Type B pancreatic cell (in vitro differentiated cells): ENCODE results near the gene LANCL2. TPM values are rescaled to one million over a fixed set of nuclear protein-coding genes. Genes with fewer than 3 reads are reported as not detected.
A peak's percentile ranks its signal among the peaks of the same experiment; 100 is the strongest.
"Not testable (repeated sequence)": the region's sequence is repeated elsewhere in the genome, so short reads cannot be mapped to it uniquely, and the experiment has no call there.

ENCODE experiments used
- DNase-seq: peaks from one replicate; pipeline ENCODE4 v3.0.0; 2021; ENCODE audit warnings: mixed read lengths; ENCODE audit not compliant: unreplicated experiment; ENCODE audit errors: extremely low spot score
- H3K27ac Mint-ChIP-seq: 2 replicates; pipeline ENCODE4 v1.8.0; 2021; ENCODE audit warnings: mild to moderate bottlenecking, mixed read lengths
- H3K27me3 Mint-ChIP-seq: 2 replicates; pipeline ENCODE4 v1.8.0; 2021; ENCODE audit warnings: mixed read lengths
- H3K36me3 Mint-ChIP-seq: 2 replicates; pipeline ENCODE4 v1.8.0; 2021; ENCODE audit warnings: mixed read lengths
- H3K4me1 Mint-ChIP-seq: one replicate; pipeline ENCODE4 v1.8.0; 2021; ENCODE audit warnings: mixed read lengths; ENCODE audit not compliant: unreplicated experiment
- H3K4me3 Mint-ChIP-seq: 2 replicates; pipeline ENCODE4 v1.8.0; 2021; ENCODE audit warnings: mild to moderate bottlenecking, mixed read lengths
- H3K9me3 Mint-ChIP-seq: 2 replicates; pipeline ENCODE4 v1.8.0; 2021; ENCODE audit warnings: mixed read lengths
- CTCF ChIP-seq: fragments of 200-600 bp; sonication (generic); conservative IDR thresholded peaks from 2 replicates; pipeline ENCODE4 v1.5.0; 2021; ENCODE audit warnings: antibody characterized with exemption, mild to moderate bottlenecking
- total RNA-seq: library from RNA; stranded (reverse); gene quantifications from 2 replicates; pipeline ENCODE4 v1.2.1, GENCODE V29; 2021; ENCODE audit warnings: low replicate concordance

Gene LANCL2
- total RNA-seq, 1 donor from 2014 or later = 14.2 TPM

GRCh38 chr7:55350281-55350680, 14.9 kb upstream of the LANCL2 start:
- Mint-ChIP-seq H3K9me3 (no peaks in the 10 kb centered on the region), H3K27me3 (peaks cover 6% of the 10 kb centered on the region), H3K4me3 (no peak overlapping the region), H3K36me3 (no peaks in the 10 kb centered on the region), H3K27ac (no peak overlapping the region), H3K4me1 (no peaks in the 10 kb centered on the region)
- TF ChIP-seq CTCF = no peak
- DNase-seq = no peak

DNA sequence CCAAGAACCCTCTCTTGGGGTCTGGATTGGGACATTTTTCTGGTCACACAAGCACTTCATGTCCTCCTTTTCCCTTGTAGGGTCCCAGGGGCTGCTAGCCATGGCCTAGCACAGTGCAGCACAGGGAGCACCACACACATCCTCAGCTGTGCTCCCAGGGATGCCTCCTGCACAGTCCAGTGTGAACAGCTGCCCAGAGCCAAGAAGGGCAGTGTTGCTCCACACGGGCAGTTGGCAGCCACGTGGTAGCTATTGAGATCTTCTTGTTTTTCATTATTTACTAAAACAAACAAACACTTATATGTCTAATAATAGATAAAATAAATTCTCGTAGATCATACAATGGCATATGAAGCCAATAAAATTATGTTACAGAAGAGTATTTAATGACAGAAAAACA, 13.9 kb upstream of the LANCL2 start:
- TF ChIP-seq CTCF = no peak
- H3K4me1 Mint-ChIP-seq = no peaks in the 10 kb centered on the region
- no peaks in the 10 kb centered on the region for H3K9me3 Mint-ChIP-seq
- peaks cover 6% of the 10 kb centered on the region for H3K27me3 Mint-ChIP-seq
- no peaks in the 10 kb centered on the region for H3K36me3 Mint-ChIP-seq
- no peak overlapping the region for H3K4me3 Mint-ChIP-seq
- no peak overlapping the region for H3K27ac Mint-ChIP-seq
- DNase-seq = no peak

DNA sequence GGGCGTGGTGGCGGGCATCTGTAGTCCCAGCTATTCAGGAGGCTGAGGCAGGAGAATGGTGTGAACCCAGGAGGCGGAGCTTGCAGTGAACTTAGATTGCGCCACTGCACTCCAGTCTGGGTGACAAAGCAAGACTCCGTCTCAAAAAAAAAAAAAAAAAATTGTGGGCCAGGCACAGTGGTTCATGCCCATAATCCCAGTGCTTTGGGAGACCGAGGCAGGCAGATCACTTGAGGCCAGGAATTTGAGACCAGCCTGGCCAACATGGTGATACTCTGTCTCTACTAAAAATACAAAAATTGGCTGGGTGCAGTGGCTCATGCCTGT, 12.2 kb upstream of the LANCL2 start:
- not testable (repeated sequence) for H3K27me3 Mint-ChIP-seq, DNase-seq, H3K27ac Mint-ChIP-seq, H3K4me3 Mint-ChIP-seq, H3K36me3 Mint-ChIP-seq, H3K4me1 Mint-ChIP-seq, H3K9me3 Mint-ChIP-seq

DNA sequence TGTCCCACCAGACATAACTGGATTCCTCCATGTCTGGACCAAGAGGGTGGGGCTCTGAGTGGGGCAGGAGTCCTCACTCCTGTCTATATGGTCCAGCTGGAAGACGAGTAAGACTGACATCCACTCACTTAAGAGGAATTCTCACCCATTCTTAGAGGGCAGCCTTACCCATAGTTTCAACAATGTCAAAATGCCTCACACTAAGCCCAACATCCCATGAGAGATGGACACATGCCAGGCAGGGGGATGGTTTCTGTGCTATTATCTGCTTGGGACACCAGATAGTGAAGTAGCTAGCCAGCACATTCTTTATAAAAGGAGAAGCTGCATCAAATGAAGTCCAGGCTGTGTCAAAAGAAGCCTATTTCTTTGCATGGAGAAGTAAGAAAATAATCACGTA, 4.7 kb upstream of the LANCL2 start:
- peaks cover 7% of the 10 kb centered on the region for H3K4me1 Mint-ChIP-seq
- H3K4me3 Mint-ChIP-seq = no peak overlapping the region
- TF ChIP-seq CTCF = no peak
- H3K9me3 Mint-ChIP-seq = no peaks in the 10 kb centered on the region
- H3K27me3 Mint-ChIP-seq = peaks cover 12% of the 10 kb centered on the region
- DNase-seq = no peak
- no peak overlapping the region for H3K27ac Mint-ChIP-seq
- H3K36me3 Mint-ChIP-seq = no peaks in the 10 kb centered on the region

GRCh38 chr7:55361560-55361959, 3.6 kb upstream of the LANCL2 start:
- Mint-ChIP-seq H3K36me3 (no peaks in the 10 kb centered on the region), H3K9me3 (no peaks in the 10 kb centered on the region), H3K27me3 (peaks cover 12% of the 10 kb centered on the region), H3K4me3 (peak overlapping the region; percentile 61), H3K4me1 (peaks cover 9% of the 10 kb centered on the region), H3K27ac (no peak overlapping the region)
- no peak for DNase-seq
- no peak for TF ChIP-seq CTCF

DNA sequence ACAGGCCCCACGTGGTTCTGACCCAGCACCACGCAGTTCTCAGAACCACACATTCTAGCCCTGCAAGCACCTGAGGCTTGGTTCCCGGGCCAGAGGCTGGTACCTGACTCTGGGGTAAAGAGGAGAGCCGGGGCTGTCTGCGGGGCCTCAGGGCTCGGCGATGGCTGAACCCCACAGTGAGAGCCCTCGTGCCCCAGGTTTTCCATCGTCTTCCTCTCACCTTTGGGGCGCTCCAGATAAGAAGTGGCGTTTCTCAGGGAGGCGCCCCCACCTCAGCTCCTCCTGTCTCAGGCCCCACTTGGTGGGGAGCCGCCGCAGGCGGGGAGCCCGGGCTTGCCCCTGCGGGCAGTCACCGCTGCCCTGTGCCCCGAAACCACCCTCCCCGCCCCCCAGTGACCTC, 2.2 kb upstream of the LANCL2 start:
- Mint-ChIP-seq H3K4me3 (no peak overlapping the region), H3K27ac (no peak overlapping the region), H3K9me3 (no peaks in the 10 kb centered on the region), H3K4me1 (peaks cover 22% of the 10 kb centered on the region), H3K27me3 (peaks cover 12% of the 10 kb centered on the region), H3K36me3 (no peaks in the 10 kb centered on the region)
- DNase-seq = no peak
- TF ChIP-seq CTCF = no peak
